GM23338 (cell line): Measurements from ENCODE around the gene MYO9A. TPM values are rescaled to one million over a fixed set of nuclear protein-coding genes. Genes with fewer than 3 reads are reported as not detected.
A peak's percentile ranks its signal among the peaks of the same experiment; 100 is the strongest.

ENCODE experiments used
- ATAC-seq: fragments of 200-7000 bp; cut with Tn5 transposase; 3 replicates; pipeline ENCODE4 v1.9.1; 2020
- DNase-seq: peaks from one replicate; pipeline ENCODE4 v3.0.0-alpha.2; 2015; ENCODE audit warnings: low spot score
- H2AFZ ChIP-seq: fragments of 200-600 bp; sonication (generic); 2 replicates; pipeline ENCODE4 v1.8.0; 2016; ENCODE audit warnings: antibody characterized with exemption, mild to moderate bottlenecking, moderate library complexity
- H3F3A ChIP-seq: fragments of 200-600 bp; sonication (generic); replicated peaks from 2 replicates; pipeline ENCODE4 v1.8.0; 2017; ENCODE audit warnings: antibody characterized with exemption, mixed run types, low read depth
- H3K27ac ChIP-seq: fragments of 200-600 bp; sonication (generic); 2 replicates; pipeline ENCODE4 v1.6.1; 2016; ENCODE audit warnings: low read depth
- H3K27me3 ChIP-seq: fragments of 200-600 bp; sonication (generic); 2 replicates; pipeline ENCODE4 v1.8.0; 2016; ENCODE audit warnings: mild to moderate bottlenecking, mixed run types, moderate library complexity; ENCODE audit not compliant: insufficient read depth
- H3K36me3 ChIP-seq: fragments of 200-600 bp; sonication (generic); 2 replicates; pipeline ENCODE4 v1.8.0; 2016; ENCODE audit warnings: mild to moderate bottlenecking; ENCODE audit not compliant: insufficient read depth
- H3K4me1 ChIP-seq: fragments of 200-600 bp; sonication (generic); 2 replicates; pipeline ENCODE4 v1.8.0; 2016; ENCODE audit warnings: mild to moderate bottlenecking, moderate library complexity; ENCODE audit not compliant: insufficient read depth
- H3K4me2 ChIP-seq: fragments of 200-600 bp; sonication (generic); 2 replicates; pipeline ENCODE4 v1.7.1; 2017; ENCODE audit warnings: mixed run types
- H3K4me3 ChIP-seq: fragments of 200-600 bp; sonication (generic); 2 replicates; pipeline ENCODE4 v1.6.1; 2016; ENCODE audit warnings: mixed run types
- H3K79me2 ChIP-seq: fragments of 200-600 bp; sonication (generic); replicated peaks from 2 replicates; pipeline ENCODE4 v1.8.0; 2017; ENCODE audit warnings: mild to moderate bottlenecking; ENCODE audit not compliant: insufficient read depth
- H3K9me2 ChIP-seq: fragments of 200-600 bp; sonication (generic); 2 replicates; pipeline ENCODE4 v1.8.0; 2017; ENCODE audit not compliant: insufficient read depth
- H4K20me1 ChIP-seq: fragments of 200-600 bp; sonication (generic); replicated peaks from 2 replicates; pipeline ENCODE4 v1.8.0; 2017; ENCODE audit warnings: mild to moderate bottlenecking; ENCODE audit not compliant: insufficient read depth
- H3K27ac Mint-ChIP-seq: 2 replicates; pipeline ENCODE4 v1.8.0; 2020; ENCODE audit warnings: inconsistent platforms, mild to moderate bottlenecking, moderate library complexity, mixed read lengths
- H3K27me3 Mint-ChIP-seq: 3 replicates; pipeline ENCODE4 v1.8.0; 2022; ENCODE audit warnings: low read depth, mild to moderate bottlenecking, moderate library complexity, mixed read lengths, inconsistent platforms; ENCODE audit not compliant: insufficient read depth, poor library complexity
- H3K36me3 Mint-ChIP-seq: 3 replicates; pipeline ENCODE4 v1.8.0; 2021; ENCODE audit warnings: low read depth, mild to moderate bottlenecking, inconsistent platforms, moderate library complexity, mixed read lengths
- H3K4me1 Mint-ChIP-seq: 3 replicates; pipeline ENCODE4 v1.8.0; 2020; ENCODE audit warnings: mild to moderate bottlenecking, inconsistent platforms, mixed read lengths
- H3K4me3 Mint-ChIP-seq: 3 replicates; pipeline ENCODE4 v1.8.0; 2021; ENCODE audit warnings: moderate library complexity, mild to moderate bottlenecking, inconsistent platforms, mixed read lengths
- H3K9me3 Mint-ChIP-seq: 3 replicates; pipeline ENCODE4 v1.8.0; 2020; ENCODE audit warnings: moderate library complexity, mild to moderate bottlenecking, inconsistent platforms, mixed read lengths
- CTCF ChIP-seq, 2 experiments: fragments of 200-600 bp in 1 of 2; sonication (generic) in 1 of 2; conservative IDR thresholded peaks; 2 replicates each; pipeline versions ENCODE4 v1.5.1 to v1.6.1; 2016 to 2017; ENCODE audit warnings: antibody characterized with exemption in 2 of 2, low read depth in 2 of 2, mild to moderate bottlenecking in 2 of 2, moderate library complexity in 1 of 2
- ETS1 ChIP-seq: IDR thresholded peaks from 2 replicates; pipeline ENCODE4 v1.6.1; 2016; ENCODE audit warnings: antibody characterized with exemption
- EZH2 ChIP-seq: fragments of 200-600 bp; sonication (generic); IDR thresholded peaks from one replicate; pipeline ENCODE4 v1.8.0; 2017; ENCODE audit warnings: antibody characterized with exemption, mild to moderate bottlenecking, low read depth; ENCODE audit not compliant: unreplicated experiment
- JUNB ChIP-seq: IDR thresholded peaks from one replicate; pipeline ENCODE4 v1.6.1; 2016; ENCODE audit warnings: antibody characterized with exemption; ENCODE audit not compliant: unreplicated experiment
- POLR2AphosphoS5 ChIP-seq: IDR thresholded peaks from 2 replicates; pipeline ENCODE4 v1.6.1; 2016; ENCODE audit warnings: antibody characterized with exemption, low read depth
- STAT1 ChIP-seq: IDR thresholded peaks from one replicate; pipeline ENCODE4 v1.6.1; 2016; ENCODE audit warnings: antibody characterized with exemption; ENCODE audit not compliant: unreplicated experiment
- ZNF114 ChIP-seq: fragments of 250-450 bp; sonication (Bioruptor Pico); IDR thresholded peaks from 2 replicates; pipeline ENCODE4 v1.5.0; 2020; ENCODE audit warnings: mild to moderate bottlenecking, moderate library complexity
- ZNF331 ChIP-seq: fragments of 250-450 bp; sonication (Bioruptor Pico); IDR thresholded peaks from 2 replicates; pipeline ENCODE4 v1.5.0; 2020; ENCODE audit warnings: low read depth, mild to moderate bottlenecking, moderate library complexity
- polyA plus RNA-seq: library from polyadenylated mRNA; unstranded; fragments of >200 nt; fragmentation: Nextera tagmentation; extraction: Ambion mirVana; gene quantifications from 2 replicates; pipeline ENCODE4 v1.2.1, GENCODE V29; 2016
- total RNA-seq: library from RNA; depleted of rRNA; stranded (reverse); fragments of >200 nt; shearing (Covaris generic); gene quantifications from 2 replicates; pipeline ENCODE4 v1.2.3, GENCODE V29; 2014
- TF ChIP-seq, protein P1 (sequence below): fragments of 250-450 bp; sonication (Bioruptor Pico); IDR thresholded peaks from 2 replicates; pipeline ENCODE4 v1.5.0; 2020; ENCODE audit warnings: mild to moderate bottlenecking, moderate library complexity
- TF ChIP-seq, protein P2 (sequence below): IDR thresholded peaks from one replicate; pipeline ENCODE4 v1.6.1; 2018; ENCODE audit warnings: antibody characterized with exemption; ENCODE audit not compliant: unreplicated experiment

Gene MYO9A
- total and polyA plus RNA-seq, 2 experiments from 2014 or later = 11.6 to 32.8 TPM

DNA sequence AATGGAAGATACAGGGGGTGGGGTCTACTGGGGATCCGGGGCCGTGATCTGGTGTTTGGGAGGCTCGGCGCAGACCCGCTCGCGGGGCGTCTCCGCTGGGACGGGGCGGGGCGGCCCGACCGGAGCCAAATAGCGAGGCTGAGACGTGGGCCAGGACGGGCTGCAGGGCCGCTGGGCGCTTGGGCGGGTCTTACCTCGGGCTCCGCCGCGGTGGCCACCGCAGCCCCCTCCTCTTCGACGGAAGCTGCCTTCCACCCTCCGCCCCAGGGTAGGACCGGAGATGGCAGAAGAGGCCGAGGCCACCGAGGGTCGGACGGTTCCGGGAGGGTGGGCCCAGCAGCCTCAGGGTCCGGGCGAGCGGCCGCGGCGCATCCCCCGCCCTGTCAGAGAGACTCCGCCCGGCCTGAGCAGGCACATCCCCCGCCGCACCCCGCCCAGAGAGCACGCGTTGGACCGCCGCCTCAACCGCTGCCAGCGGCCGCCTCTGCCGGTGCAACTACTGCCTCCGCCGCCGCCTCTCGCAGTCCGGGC, 399 bp downstream of the MYO9A start:
- Histone ChIP-seq H2AFZ (peak overlapping the region; percentile 94), H3K27me3 (no peaks in the 10 kb centered on the region), H3K9me2 (no peaks in the 10 kb centered on the region), H3K79me2 (peaks cover 45% of the 10 kb centered on the region), H3K4me3 (peak overlapping the region; percentile 76), H3K4me2 (peak overlapping the region; percentile 99), H4K20me1 (peaks cover 4% of the 10 kb centered on the region; the same call in 1 of the 2 replicates), H3K36me3 (no peaks in the 10 kb centered on the region), H3K27ac (peak overlapping the region; percentile 64), H3F3A (no peaks in the 10 kb centered on the region), H3K4me1 (peaks cover 12% of the 10 kb centered on the region; the same call in 1 of the 2 replicates)
- DNase-seq = peak; percentile 88
- Mint-ChIP-seq H3K36me3 (no peaks in the 10 kb centered on the region; the same call in 2 of the 3 replicates), H3K9me3 (no peaks in the 10 kb centered on the region), H3K4me1 (peaks cover 30% of the 10 kb centered on the region), H3K4me3 (peak overlapping the region; percentile 98), H3K27ac (peak overlapping the region; percentile 78; the same call in 1 of the 2 replicates), H3K27me3 (peaks cover 8% of the 10 kb centered on the region)
- ATAC-seq = peak; percentile 87
- TF ChIP-seq POLR2AphosphoS5 = no peak
- TF ChIP-seq, protein P1, sequence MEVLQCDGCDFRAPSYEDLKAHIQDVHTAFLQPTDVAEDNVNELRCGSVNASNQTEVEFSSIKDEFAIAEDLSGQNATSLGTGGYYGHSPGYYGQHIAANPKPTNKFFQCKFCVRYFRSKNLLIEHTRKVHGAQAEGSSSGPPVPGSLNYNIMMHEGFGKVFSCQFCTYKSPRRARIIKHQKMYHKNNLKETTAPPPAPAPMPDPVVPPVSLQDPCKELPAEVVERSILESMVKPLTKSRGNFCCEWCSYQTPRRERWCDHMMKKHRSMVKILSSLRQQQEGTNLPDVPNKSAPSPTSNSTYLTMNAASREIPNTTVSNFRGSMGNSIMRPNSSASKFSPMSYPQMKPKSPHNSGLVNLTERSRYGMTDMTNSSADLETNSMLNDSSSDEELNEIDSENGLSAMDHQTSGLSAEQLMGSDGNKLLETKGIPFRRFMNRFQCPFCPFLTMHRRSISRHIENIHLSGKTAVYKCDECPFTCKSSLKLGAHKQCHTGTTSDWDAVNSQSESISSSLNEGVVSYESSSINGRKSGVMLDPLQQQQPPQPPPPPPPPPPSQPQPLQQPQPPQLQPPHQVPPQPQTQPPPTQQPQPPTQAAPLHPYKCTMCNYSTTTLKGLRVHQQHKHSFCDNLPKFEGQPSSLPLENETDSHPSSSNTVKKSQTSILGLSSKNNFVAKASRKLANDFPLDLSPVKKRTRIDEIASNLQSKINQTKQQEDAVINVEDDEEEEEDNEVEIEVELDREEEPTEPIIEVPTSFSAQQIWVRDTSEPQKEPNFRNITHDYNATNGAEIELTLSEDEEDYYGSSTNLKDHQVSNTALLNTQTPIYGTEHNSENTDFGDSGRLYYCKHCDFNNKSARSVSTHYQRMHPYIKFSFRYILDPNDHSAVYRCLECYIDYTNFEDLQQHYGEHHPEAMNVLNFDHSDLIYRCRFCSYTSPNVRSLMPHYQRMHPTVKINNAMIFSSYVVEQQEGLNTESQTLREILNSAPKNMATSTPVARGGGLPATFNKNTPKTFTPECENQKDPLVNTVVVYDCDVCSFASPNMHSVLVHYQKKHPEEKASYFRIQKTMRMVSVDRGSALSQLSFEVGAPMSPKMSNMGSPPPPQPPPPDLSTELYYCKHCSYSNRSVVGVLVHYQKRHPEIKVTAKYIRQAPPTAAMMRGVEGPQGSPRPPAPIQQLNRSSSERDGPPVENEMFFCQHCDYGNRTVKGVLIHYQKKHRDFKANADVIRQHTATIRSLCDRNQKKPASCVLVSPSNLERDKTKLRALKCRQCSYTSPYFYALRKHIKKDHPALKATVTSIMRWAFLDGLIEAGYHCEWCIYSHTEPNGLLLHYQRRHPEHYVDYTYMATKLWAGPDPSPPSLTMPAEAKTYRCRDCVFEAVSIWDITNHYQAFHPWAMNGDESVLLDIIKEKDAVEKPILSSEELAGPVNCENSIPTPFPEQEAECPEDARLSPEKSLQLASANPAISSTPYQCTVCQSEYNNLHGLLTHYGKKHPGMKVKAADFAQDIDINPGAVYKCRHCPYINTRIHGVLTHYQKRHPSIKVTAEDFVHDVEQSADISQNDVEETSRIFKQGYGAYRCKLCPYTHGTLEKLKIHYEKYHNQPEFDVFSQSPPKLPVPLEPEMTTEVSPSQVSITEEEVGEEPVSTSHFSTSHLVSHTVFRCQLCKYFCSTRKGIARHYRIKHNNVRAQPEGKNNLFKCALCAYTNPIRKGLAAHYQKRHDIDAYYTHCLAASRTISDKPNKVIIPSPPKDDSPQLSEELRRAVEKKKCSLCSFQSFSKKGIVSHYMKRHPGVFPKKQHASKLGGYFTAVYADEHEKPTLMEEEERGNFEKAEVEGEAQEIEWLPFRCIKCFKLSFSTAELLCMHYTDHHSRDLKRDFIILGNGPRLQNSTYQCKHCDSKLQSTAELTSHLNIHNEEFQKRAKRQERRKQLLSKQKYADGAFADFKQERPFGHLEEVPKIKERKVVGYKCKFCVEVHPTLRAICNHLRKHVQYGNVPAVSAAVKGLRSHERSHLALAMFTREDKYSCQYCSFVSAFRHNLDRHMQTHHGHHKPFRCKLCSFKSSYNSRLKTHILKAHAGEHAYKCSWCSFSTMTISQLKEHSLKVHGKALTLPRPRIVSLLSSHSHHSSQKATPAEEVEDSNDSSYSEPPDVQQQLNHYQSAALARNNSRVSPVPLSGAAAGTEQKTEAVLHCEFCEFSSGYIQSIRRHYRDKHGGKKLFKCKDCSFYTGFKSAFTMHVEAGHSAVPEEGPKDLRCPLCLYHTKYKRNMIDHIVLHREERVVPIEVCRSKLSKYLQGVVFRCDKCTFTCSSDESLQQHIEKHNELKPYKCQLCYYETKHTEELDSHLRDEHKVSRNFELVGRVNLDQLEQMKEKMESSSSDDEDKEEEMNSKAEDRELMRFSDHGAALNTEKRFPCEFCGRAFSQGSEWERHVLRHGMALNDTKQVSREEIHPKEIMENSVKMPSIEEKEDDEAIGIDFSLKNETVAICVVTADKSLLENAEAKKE = no peak
- TF ChIP-seq, protein P2, sequence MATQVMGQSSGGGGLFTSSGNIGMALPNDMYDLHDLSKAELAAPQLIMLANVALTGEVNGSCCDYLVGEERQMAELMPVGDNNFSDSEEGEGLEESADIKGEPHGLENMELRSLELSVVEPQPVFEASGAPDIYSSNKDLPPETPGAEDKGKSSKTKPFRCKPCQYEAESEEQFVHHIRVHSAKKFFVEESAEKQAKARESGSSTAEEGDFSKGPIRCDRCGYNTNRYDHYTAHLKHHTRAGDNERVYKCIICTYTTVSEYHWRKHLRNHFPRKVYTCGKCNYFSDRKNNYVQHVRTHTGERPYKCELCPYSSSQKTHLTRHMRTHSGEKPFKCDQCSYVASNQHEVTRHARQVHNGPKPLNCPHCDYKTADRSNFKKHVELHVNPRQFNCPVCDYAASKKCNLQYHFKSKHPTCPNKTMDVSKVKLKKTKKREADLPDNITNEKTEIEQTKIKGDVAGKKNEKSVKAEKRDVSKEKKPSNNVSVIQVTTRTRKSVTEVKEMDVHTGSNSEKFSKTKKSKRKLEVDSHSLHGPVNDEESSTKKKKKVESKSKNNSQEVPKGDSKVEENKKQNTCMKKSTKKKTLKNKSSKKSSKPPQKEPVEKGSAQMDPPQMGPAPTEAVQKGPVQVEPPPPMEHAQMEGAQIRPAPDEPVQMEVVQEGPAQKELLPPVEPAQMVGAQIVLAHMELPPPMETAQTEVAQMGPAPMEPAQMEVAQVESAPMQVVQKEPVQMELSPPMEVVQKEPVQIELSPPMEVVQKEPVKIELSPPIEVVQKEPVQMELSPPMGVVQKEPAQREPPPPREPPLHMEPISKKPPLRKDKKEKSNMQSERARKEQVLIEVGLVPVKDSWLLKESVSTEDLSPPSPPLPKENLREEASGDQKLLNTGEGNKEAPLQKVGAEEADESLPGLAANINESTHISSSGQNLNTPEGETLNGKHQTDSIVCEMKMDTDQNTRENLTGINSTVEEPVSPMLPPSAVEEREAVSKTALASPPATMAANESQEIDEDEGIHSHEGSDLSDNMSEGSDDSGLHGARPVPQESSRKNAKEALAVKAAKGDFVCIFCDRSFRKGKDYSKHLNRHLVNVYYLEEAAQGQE = no peak
- no peak for TF ChIP-seq ETS1
- no peak for TF ChIP-seq STAT1
- no peak for TF ChIP-seq EZH2
- TF ChIP-seq ZNF114 (CRISPR knock-in tag) = no peak
- no peak for TF ChIP-seq JUNB
- TF ChIP-seq CTCF (conservative IDR thresholded peaks at IDR 0.05; ENCODE audit: low read depth in 2 of 2) = no peak
- no peak for TF ChIP-seq ZNF331 (CRISPR knock-in tag)
